Smooth muscle cell (in vitro differentiated cells): ENCODE measurements around the gene MAMDC4. TPM values are rescaled to one million over a fixed set of nuclear protein-coding genes. Genes with fewer than 3 reads are reported as not detected.
"Not testable (repeated sequence)": the region's sequence is repeated elsewhere in the genome, so short reads cannot be mapped to it uniquely, and the experiment has no call there.

Source experiments
- DNase-seq: peaks from one replicate; lab custom pipeline; 2025; ENCODE audit not compliant: unreplicated experiment; lab: John Stamatoyannopoulos, UW
- H2AFZ ChIP-seq: fragments of 200-600 bp; sonication (generic); 2 replicates; pipeline ENCODE4 v1.6.0; 2016; ENCODE audit warnings: antibody characterized with exemption, low read depth, mild to moderate bottlenecking
- H3F3A ChIP-seq: fragments of 200-600 bp; sonication (generic); 2 replicates; pipeline ENCODE4 v1.6.0; 2017; ENCODE audit warnings: antibody characterized with exemption, low read depth
- H3K27ac ChIP-seq: fragments of 200-600 bp; sonication (generic); 2 replicates; pipeline ENCODE4 v1.5.1; 2016; ENCODE audit warnings: low read depth, mild to moderate bottlenecking
- H3K27me3 ChIP-seq: fragments of 200-600 bp; sonication (generic); 2 replicates; pipeline ENCODE4 v1.6.1; 2016; ENCODE audit warnings: low read depth, mild to moderate bottlenecking
- H3K36me3 ChIP-seq: fragments of 200-600 bp; sonication (generic); 2 replicates; pipeline ENCODE4 v1.5.1; 2016; ENCODE audit warnings: low read depth
- H3K4me1 ChIP-seq: fragments of 200-600 bp; sonication (generic); 2 replicates; pipeline ENCODE4 v1.5.1; 2016; ENCODE audit warnings: low read depth
- H3K4me2 ChIP-seq: fragments of 200-600 bp; sonication (generic); 2 replicates; pipeline ENCODE4 v1.6.0; 2016; ENCODE audit warnings: mild to moderate bottlenecking
- H3K4me3 ChIP-seq: fragments of 200-600 bp; sonication (generic); 2 replicates; pipeline ENCODE4 v1.5.1; 2016; ENCODE audit warnings: mild to moderate bottlenecking
- H3K79me2 ChIP-seq: fragments of 200-600 bp; sonication (generic); 2 replicates; pipeline ENCODE4 v1.6.0; 2016; ENCODE audit warnings: low read depth, mild to moderate bottlenecking
- H3K9ac ChIP-seq: fragments of 200-600 bp; sonication (generic); 2 replicates; pipeline ENCODE4 v1.6.0; 2016; ENCODE audit warnings: low read depth
- H3K9me3 ChIP-seq: fragments of 200-600 bp; sonication (generic); replicated peaks from 2 replicates; pipeline ENCODE4 v1.5.1; 2016; ENCODE audit warnings: low read depth
- H4K20me1 ChIP-seq: fragments of 200-600 bp; sonication (generic); 2 replicates; pipeline ENCODE4 v1.6.0; 2016; ENCODE audit warnings: low read depth
- CTCF ChIP-seq: fragments of 200-600 bp; sonication (generic); IDR thresholded peaks from 2 replicates; pipeline ENCODE4 v1.5.1; 2017; ENCODE audit warnings: borderline replicate concordance, mild to moderate bottlenecking, antibody characterized with exemption; ENCODE audit not compliant: insufficient read depth, poor library complexity, severe bottlenecking
- WGBS: methylation state at CpG from one replicate; pipeline ENCODE4 v1.1.7; 2016; ENCODE audit warnings: low lambda C conversion rate; 5-methylcytosine and 5-hydroxymethylcytosine counted together
- polyA plus RNA-seq: library from polyadenylated mRNA; unstranded; fragments of >200 nt; fragmentation: Nextera tagmentation; extraction: Ambion mirVana; gene quantifications from 2 replicates; pipeline ENCODE4 v1.2.1, GENCODE V29; 2016
- total RNA-seq: library from RNA; depleted of rRNA; stranded (reverse); fragments of >200 nt; gene quantifications from 2 replicates; pipeline ENCODE4 v1.2.3, GENCODE V29; 2014

The MAMDC4 gene
- total and polyA plus RNA-seq, 2 experiments from 2014 or later, result 3.8 to 7.5 TPM

GRCh38 chr9:136865768-136866103, 13.6 kb downstream of the MAMDC4 start:
- no peaks in the 10 kb centered on the region for H3K4me1 ChIP-seq
- H4K20me1 ChIP-seq, result peaks cover 22% of the 10 kb centered on the region
- H3K27ac ChIP-seq, result peak overlapping the region; percentile 63
- peak overlapping the region; percentile 95 for H3K9ac ChIP-seq
- H3F3A ChIP-seq, result peaks cover 11% of the 10 kb centered on the region
- no peaks in the 10 kb centered on the region for H3K27me3 ChIP-seq
- WGBS, result no CpG with 5 or more reads among the region's 20 CpGs
- peak overlapping the region; percentile 99 for H3K4me3 ChIP-seq
- H3K4me2 ChIP-seq, result peak overlapping the region; percentile 94
- H3K79me2 ChIP-seq, result peaks cover 35% of the 10 kb centered on the region
- H3K36me3 ChIP-seq, result no peaks in the 10 kb centered on the region
- TF ChIP-seq CTCF, result no peak
- H3K9me3 ChIP-seq, result no peaks in the 10 kb centered on the region
- no peak for DNase-seq
- H2AFZ ChIP-seq, result no peak overlapping the region

- Histone ChIP-seq H3K79me2 (peaks cover 35% of the 10 kb centered on the region), H4K20me1 (peaks cover 20% of the 10 kb centered on the region), H3F3A (peaks cover 11% of the 10 kb centered on the region), H3K9ac (peak overlapping the region; percentile 47), H3K4me3 (peak overlapping the region; percentile 99), H3K4me2 (peak overlapping the region; percentile 94)
- DNase-seq, H3K27me3 ChIP-seq, H3K36me3 ChIP-seq, H3K27ac ChIP-seq, H3K9me3 ChIP-seq, H3K4me1 ChIP-seq, H2AFZ ChIP-seq: not testable (repeated sequence)
- 91% methylated on average over 29 of the region's 29 CpGs for WGBS
Observed at GRCh38 chr9:136866898-136867421, 14.8 kb downstream of the MAMDC4 start.

- Histone ChIP-seq H3K9ac (no peak overlapping the region), H3K9me3 (no peaks in the 10 kb centered on the region), H2AFZ (no peak overlapping the region), H4K20me1 (peaks cover 17% of the 10 kb centered on the region), H3K27me3 (no peaks in the 10 kb centered on the region), H3K4me3 (no peak overlapping the region), H3K27ac (no peak overlapping the region), H3F3A (peaks cover 11% of the 10 kb centered on the region), H3K4me2 (peak overlapping the region; percentile 94), H3K4me1 (no peaks in the 10 kb centered on the region), H3K36me3 (no peaks in the 10 kb centered on the region), H3K79me2 (peaks cover 35% of the 10 kb centered on the region)
- DNase-seq, result no peak
- TF ChIP-seq CTCF, result no peak
- WGBS, result 98% methylated on average over 18 of the region's 18 CpGs
Observed at GRCh38 chr9:136867480-136867879, 15.3 kb downstream of the MAMDC4 start.

- Histone ChIP-seq H3K9me3 (peaks cover 4% of the 10 kb centered on the region), H3K79me2 (peaks cover 35% of the 10 kb centered on the region), H3K4me1 (no peaks in the 10 kb centered on the region), H3F3A (peaks cover 11% of the 10 kb centered on the region), H3K4me3 (no peak overlapping the region), H2AFZ (no peak overlapping the region), H3K27ac (no peak overlapping the region), H4K20me1 (peaks cover 17% of the 10 kb centered on the region), H3K27me3 (no peaks in the 10 kb centered on the region), H3K4me2 (no peak overlapping the region), H3K36me3 (no peaks in the 10 kb centered on the region), H3K9ac (no peak overlapping the region)
- WGBS, result 98% methylated on average over 18 of the region's 18 CpGs
- TF ChIP-seq CTCF, result no peak
- DNase-seq, result no peak
Observed at GRCh38 chr9:136867917-136868316, 15.8 kb downstream of the MAMDC4 start.
